ENCODE results near the gene CTSS.

- no peak for TF ChIP-seq EZH2 (IDR thresholded peaks at IDR 0.05; ENCODE audit: insufficient read depth, poor library complexity, severe bottlenecking)
- TF ChIP-seq EZH2phosphoT487 (IDR thresholded peaks at IDR 0.05; ENCODE audit: insufficient read depth, low read depth): no peak
Measured at GRCh38 chr1:150765296-150765976, at the start of gene CTSS.
